Hematopoietic multipotent progenitor cell treated with erythropoietin and hydrocortisone succinate and interleukin-3 and kit ligand, for 4 days (in vitro differentiated cells): ENCODE measurements around the gene HECTD1.
"Not testable (repeated sequence)": the region's sequence is repeated elsewhere in the genome, so short reads cannot be mapped to it uniquely, and the experiment has no call there.

Source experiments
- DNase-seq: peaks from one replicate; pipeline ENCODE4 v3.0.0-alpha.2; 2015

The HECTD1 gene

DNA sequence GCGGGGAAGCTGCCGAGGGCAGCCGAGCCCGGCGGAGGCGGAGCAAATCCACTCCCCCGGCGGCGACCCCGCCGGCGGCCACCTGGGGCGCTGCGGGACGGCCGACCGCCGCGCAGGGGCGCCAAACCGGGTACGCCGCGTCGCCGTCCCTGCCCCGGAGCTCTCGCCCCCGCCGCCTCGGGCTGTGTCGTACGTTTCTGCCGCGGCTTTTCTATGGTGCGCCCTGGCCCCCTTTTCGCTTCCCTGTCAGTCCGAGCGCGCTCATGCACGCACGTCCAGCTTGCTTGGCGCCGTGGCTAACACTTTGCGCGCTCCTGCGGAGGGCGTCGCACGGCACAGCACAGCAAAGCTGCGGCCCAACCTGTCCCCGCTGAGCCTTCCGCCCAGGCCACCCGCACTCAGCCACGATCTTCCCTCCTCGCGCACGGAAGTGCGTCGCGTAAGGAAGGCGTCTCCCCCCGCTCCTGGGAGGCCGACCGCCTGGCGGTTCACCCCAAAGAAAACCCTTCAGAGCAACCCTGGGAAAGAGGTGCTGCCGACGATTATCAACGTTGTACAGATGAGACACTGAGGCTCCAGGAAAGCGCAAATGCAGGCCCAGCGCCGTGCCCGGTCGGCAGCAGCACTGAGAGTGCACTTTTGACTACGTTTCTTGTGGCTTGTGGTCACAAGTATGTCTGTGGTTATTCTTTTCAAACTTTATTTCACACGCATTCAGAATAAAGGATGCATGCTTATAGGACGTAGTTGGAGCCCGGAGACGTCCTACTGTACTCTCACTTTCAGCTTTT lies at the start of gene HECTD1:
TSS of gene HECTD1 (minus strand) at position 39 of the 791 bp plus-strand sequence. CDS start 1,857 bp downstream, outside the sequence.
- peak; percentile 97 for DNase-seq

DNA sequence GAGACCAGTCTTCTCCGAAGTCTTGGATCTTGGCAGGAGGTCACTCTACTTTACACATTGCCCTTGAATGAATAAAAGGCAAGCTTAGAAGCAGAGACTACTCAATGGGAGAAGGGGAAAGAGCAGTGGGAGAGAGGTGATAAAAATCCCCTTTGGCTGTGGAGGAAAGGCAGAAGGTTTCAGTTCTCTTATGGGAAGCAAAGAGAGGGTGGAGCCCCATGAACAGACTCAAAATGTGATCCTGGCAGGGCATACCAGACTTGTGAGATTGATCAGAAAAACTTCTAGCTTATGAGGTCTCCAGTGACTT lies 49.6 kb upstream of the HECTD1 start:
- DNase-seq = no peak

DNA sequence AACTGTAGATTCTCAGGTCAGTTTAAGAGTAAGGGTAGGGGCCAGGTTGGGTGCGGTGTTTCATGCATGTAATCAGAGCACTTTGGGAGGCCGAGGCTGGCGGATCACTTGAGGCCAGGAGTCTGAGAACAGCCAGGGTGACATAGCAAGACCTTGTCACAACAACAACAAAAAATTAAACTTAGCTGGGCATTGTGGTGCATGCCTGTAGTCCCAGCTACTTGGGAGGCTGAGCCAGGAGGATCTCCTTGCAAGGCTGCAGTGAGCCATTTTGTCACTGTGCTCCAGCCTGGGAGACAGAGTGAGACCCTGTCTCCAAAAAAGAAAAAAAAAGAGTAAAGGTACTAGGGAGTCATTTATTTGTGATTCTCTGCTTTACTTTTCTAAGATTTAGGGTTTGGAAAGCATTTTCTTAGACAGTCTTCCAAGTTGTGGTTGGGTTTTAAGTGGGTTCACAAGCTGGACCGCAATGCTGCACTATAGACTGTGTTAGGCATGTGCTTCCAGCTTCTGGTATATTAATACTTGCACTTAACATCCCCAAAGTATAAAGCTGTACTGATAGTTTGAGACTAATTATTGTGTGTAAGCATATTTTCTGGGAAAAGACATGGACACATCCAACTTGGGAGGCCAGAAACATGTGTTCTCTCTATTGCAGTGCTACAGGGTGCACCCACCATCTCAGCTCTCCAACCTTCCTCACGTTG lies 49.1 kb upstream of the HECTD1 start:
- DNase-seq = no peak

DNA sequence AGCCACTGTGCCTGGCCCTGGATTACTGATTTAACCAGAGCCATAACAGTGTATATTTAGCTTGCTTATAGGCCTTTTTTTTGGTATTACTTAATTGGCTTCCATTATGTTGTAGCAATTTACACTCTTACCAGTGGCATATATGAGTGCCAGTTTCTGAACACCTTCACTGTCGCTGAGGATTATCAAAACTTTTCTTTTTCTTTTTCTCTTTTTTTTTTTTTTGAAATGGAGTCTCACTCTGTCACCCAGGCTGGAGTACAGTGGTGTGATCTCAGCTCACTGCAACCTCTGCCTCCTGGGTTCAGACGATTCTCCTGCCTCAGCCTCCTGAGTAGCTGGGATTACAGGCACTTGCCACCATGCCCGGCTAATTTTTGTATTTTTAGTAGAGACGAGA lies 48.3 kb upstream of the HECTD1 start:
- not testable (repeated sequence) for DNase-seq

DNA sequence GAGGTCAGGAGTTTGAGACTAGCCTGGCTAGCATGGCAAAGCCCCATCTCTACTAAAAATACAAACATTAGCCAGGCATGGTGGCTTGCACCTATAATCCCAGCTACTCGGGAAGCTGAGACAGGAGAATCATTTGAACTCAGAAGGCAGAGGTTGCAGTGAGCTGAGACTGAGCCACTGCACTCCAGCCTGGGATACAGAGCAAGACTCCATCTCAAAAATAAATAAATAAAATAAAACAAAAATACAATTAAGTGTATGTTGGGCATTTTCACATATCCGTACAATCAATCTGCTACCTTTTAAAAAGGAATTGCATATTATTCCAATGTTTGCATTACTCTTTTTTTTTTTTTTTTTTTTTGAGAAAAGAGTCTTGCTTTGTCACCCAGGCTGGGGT lies 47.7 kb upstream of the HECTD1 start:
- no peak for DNase-seq

DNA sequence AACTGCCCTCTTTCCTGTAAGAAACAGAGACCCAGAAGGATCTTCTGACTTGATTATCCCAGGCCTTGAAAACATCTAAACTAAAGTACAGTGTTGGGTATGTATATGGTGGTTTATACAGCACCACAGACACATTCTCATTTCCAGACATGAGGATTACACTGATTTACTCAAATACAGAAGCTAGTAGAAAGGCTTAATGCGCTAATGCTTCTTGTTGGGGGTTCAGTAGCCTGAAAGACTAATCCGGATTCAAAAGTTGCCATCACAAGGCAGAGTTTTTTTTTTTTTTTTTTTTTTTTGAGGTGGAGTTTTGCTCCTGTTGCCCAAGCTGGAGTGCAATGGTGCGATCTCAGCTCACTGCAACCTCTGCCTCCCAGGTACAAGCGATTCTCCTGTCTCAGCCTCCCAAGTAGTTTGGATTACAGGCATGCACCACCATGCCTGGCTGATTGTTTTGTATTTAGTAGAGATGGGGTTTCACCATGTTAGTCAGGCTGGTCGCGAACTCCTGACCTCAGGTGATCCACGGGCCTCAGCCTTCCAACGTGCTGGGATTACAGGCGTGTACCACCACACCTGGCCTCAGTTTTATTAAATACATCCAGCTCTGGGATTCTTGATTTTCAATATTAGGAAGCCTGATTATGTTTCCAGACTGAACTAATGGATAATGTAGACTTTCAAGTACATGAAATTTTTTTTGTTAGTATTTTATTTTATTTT lies 46.3 kb upstream of the HECTD1 start:
- no peak for DNase-seq

DNA sequence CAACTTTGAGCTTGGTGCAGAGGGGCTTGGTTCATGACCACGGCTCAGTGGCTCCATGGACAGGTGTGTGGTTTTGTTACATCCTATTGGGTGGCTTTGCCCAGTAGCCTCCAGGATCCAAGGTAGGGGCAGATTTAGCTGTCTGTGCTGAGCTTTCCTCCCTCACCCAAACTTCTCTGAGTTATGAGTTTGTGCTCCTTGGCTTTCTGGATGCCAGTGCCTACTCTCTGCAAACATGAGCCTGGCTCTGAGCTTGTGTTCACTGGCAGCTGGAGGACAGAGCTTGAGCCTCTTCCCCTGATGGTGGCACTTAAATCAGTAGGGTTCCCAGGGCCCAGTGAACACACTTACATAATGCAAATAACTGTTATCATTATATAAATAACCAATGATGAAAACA lies 45.3 kb upstream of the HECTD1 start:
- DNase-seq = no peak

DNA sequence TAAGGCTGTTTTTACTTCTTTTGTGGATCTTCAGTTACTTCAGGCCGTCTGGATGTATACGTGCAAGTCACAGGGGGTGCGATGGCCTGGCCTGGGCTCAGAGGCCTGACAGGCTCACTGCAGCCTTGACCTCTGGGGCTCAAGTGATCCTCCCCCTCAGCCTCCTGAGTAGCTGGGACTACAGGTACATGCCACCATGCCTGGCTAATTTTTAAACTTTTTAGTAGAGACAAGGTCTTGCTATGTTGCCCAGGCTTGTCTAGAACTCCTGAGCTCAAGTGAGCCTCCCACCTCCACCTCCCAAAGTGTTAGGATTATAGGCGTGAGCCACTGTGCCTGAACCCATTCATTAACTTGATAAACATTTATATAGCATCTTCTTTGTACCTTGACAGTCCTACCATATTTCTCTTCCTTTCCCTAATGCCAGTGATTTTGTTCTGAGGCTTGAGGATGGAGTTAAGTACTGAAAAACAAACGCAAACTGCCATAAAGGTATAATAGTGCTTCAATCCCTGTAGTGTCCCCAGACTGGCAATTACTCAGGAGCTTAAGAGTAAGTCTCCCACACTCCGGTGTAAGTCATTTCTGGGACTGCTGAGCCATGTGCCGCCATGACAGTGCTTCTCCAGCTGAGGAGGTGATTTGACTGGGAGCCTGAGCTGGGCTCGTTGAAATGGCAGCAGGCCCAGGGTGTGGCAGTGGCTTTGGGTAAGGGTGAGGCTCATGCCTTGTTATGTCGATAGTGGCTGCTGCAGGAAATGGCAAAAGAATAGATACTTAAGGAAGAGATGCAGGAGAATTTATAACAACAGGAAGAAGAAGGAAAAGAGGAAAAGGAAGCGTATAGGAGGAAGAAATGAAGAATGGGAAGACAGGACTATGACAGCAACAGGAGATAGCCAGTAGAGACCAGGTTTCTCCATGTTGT lies 43.7 kb upstream of the HECTD1 start:
- peak; percentile 70 for DNase-seq

DNA sequence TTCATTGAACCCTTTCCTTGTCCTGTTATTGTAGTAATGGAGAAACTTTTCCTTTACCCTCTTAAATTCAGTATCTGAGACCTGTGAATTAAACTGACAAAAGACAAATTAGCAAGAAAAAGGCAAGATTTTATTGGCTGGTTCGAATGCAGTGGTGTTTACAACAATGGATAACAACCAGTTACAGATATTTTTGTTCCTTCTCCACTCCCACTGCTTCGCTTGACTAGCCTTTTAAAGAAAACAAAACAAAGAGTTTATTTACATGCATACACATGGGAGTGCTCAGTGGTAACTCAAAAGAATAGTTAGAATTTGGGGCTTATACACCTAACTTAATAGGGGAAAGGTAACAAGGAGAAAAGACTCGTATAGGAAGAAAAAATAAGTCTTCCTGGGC lies 37.0 kb upstream of the HECTD1 start:
- no peak for DNase-seq

DNA sequence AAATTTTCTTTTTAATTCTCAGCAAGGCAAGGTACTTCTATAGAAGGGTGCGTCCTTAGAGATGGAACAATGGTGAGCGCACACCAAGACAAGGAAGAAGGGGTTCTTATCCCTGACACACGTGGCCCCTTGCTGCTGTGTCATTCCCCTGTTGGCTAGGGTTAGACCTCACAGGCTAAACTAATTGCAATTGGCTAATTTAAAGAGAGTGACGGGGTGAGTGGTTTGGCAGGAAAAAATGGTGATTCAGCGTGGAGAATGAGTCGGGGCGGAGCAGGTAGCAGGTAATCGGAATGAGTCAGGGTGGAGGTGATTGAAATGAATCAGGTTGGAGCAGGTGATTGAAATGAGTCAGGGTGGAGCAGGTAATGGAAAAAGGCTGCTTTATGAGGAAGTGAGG lies 36.3 kb upstream of the HECTD1 start:
- no peak for DNase-seq

DNA sequence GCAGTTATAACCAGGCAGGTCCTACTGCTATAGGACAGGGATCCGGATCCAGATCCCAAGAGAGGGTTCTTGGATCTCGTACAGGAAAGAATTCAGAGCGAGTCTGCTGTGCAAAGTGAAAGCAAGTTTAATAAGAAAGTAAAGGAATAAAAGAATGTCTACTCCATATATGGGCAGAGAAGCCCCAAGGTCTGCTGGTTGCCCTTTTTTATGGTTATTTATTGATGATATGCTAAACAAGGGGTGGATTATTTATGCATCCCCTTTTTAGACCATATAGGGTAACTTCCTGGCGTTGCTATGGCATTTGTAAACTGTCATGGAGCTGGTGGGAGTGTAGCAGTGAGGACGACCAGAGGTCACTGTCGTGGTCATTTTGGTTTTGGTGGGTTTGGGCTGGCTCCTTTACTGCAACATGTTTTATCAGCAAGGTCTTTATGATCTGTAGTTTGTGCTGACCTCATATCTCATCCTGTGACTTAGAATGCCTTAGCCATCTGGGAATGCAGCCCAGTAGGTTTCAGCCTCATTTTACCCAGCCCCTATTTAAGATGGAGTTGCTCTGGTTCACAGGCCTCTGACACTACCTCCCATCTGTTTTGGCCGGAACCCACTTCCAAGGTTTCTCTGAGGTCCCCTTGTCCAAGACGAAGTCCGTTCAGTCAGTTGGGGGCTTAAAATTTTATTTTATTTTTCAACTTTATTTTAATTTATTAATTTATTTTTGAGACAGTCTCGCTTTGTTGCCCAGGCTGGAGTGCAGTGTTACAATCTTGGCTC lies 34.8 kb upstream of the HECTD1 start:
- DNase-seq = peak; percentile 65

DNA sequence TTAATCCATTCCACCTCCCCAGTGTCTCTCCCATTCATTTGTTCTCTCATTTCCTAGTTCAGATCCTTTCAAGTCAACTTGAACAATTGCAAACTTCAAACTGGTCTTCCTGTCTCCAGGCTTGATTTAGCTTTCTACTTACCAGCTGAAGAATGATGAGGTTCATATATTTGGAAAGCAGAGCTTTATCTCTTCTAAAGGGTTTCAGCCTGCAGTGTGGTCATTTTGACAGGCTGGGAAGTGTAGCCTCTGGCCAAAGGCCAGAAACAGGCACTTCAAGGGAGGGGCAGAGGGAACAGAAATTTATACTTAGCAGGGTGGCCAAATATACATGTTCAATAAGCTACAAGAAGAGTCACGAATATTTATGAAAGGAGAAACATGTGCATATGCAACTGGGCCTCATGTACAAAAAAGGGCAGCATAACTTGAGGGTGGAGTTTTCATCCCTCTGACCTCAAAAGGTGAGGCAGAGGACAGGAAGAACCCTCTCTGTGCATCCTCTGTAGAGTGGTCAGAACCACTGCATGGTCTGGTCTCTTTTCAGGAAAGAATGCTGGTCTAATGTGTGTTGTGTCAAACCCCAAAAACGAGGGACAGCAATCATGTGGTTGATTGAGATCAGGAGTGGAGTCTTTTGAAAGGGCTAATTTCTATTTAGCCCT lies 34.0 kb upstream of the HECTD1 start:
- peak; percentile 52 for DNase-seq

DNA sequence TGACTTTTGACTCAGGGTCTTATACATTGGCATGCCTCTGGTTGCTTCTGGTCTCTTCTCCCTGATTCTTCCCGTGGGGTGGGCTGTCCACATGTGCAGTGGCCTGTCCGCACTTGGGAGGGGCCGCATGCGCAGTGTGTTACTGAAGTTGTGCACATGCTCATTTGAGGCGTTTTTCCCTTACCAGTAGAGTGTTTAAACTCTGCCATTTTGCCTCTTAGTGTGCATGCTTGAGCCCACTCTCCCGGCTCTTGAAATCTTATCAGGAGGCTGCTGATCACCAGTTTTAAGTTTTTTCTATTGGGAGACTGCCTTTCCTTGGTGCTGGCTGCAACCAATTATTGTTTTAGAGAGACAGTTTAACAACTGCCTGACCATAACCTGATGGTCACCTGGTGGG lies 32.1 kb upstream of the HECTD1 start:
- no peak for DNase-seq

DNA sequence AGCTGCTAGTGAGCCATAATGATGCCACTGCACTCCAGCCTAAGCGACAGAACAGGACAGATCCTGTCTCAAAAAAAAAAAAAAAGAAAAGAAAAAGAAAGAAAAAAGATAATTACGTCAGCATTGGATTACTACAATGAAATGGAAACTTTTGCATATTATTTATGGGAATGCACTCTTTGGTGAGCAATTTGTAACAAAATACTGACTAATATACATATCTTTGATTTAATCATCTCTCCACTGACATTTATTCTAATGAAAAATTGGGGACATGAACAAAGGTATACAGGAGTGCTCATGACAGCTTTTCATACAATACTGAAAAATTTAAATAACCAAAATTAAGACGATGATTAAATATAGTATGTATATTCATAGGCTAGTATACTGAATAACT lies 27.9 kb upstream of the HECTD1 start:
- DNase-seq = no peak

DNA sequence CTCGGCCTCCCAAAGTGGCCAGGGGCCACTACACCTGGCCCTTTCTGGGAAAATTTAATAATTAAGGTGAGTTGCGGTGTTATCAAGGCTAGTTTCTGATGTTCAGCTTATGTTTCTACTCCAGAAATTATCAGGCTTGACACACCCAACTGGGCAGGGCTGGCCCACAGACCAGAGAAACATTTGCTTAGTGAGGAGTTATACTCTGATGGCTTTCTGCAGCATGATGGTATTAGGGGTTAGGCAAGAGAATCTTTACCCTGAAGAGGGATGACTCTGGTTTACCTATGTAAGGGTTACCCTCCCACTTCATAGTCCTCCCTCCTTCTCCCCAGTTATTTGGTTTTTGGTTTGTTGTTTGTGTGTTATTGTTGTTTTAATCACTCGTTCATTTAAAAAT lies 24.5 kb upstream of the HECTD1 start:
- peak; percentile 48 for DNase-seq

DNA sequence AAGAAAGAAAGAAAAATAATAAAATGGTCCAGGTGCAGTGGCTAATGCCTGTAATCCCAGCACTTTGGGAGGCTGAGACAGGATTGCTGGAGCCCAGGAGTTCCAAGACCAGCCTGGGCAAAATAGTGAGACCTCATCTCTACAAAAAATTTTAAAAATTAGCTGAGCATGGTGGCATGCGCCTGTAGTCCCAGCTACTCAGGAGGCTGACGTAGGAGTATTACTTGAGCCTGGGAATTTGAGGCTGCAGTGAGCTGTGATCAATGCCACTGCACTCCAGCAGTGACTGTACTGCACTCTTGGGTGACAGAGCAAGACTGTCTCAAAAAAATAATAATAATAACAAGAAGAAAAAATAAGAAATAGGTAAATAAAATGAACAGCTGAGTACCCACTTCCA lies 23.7 kb upstream of the HECTD1 start:
- not testable (repeated sequence) for DNase-seq

DNA sequence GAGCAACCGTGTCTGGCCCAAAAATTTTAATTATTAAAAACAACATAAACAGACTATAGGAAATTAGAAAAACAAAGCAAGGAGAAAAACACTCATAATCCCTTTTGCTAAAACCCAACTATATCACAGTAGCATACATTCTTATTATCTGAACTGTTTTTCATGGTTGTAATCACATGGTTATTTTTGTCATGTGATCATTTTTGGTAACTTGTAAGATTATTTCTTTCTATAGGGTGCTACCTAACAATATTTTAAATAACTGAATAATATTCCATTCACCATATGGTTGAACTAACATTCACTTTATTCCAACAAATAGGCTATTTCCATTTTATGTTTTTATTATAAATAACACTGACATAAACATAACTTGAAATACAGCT lies 23.0 kb upstream of the HECTD1 start:
- no peak for DNase-seq

DNA sequence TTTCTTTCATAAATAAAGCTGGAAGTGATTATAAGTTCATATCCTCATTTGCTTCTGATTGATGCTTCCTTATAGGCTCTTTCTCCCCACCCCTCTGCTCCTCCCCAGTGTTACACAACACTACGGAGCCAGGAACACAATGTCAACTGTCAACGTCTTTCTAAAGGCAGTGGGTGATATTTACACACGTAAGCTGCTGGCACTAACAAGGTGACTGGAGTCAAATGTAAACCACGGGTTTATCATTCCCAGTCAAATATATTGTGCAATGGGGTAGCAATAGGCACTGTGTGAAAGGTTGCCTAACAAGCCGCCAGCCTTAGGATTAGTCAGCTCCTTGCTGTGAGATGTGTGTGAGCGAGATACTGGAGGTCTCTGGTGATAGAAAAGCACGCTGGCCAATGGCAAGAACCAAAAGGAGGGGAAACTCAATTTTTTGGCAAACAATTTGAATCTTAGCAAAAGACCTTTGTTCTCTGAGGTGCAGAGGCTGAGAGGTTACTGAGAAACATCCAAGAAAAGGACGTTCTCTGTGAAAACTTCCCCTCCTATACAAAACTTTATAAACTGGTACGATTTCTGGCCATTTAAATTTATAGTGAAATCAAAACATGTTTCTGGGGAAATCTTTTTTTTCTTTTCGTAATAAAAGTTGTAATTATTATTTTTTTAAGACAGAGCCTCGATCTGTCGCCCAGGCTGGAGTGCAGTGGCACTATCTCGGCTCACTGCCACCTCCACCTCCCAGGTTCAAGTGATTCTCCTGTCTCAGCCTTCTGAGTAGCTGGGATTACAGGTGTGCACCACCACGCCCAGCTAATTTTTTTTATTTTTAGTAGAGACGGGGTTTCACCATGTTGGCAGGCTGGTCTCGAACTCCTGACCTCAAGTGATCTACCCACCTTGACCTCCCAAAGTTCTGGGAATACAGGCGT lies 22.3 kb upstream of the HECTD1 start:
- peak; percentile 95 for DNase-seq

DNA sequence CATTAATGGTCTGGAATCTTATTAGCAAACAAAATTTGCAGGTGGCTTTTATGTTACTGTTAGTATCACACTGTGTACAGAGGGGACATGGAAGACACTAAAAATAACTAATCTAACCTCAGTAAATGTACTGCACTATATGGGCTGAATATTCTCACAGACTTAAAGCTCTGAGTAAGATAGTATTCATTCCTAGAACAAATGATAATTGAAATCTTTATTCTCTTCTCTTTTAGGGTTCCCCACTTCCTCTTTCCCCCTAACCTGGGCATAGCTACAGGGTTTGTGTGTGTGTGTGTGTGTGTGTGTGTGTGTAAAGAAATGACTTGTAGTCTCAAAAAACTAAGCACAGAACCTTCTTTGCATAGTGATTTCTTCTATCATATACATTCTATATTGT lies 21.4 kb upstream of the HECTD1 start:
- DNase-seq = peak; percentile 62

DNA sequence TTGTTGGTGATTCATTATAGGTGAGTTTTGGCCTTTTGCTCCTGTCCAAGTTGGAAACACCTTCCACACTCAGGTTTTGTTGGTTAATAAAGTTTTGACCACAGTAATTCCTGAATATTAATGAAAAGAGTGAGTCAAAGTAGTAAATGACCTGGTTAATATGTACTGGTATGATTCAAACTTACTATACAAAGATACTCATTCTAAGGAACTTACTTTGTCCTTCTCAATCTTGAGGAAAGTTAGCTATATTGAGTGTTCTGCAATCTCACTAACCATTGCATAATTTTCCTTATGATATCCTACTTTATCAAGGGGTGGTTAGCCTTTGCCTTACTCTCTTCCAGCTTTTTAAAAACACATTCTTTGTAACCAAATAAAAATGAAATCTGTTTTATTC lies 20.9 kb upstream of the HECTD1 start:
- DNase-seq = no peak
